HL-60/S4 treated with retinoic acid at 250 ng/mL for 4 days and 3 days (cell line): ENCODE measurements around the gene GIMAP8.
"Not testable (repeated sequence)": the region's sequence is repeated elsewhere in the genome, so short reads cannot be mapped to it uniquely, and the experiment has no call there.

Experiments
- in situ Hi-C: fragments of 300-500 bp; cut with MboI; formaldehyde crosslinking; loops from 2 replicates; pipeline ENCODE4 v1.7.0; 2022; ENCODE audit warnings: low sequenced_read_pairs

GIMAP8 gene

DNA sequence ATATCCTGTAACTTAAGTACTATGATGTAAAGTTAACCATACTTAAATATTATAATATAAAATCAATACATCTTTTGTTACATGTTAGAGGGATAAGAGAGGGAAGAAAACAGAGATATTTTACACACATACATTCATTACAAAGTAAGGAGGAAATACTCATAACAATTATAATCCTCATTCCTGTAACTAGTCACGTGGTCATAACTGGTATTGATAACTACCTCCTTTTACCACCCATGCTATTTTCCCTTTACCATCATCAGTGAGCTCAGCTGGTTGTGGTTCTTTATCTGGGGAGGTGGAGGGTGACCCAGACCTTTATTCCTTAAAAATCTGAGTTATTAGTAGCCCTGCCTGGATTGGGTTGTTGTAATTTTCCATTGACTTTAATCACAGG, 8.3 kb downstream of the GIMAP8 start:
- in situ Hi-C loops = no loop called here

DNA sequence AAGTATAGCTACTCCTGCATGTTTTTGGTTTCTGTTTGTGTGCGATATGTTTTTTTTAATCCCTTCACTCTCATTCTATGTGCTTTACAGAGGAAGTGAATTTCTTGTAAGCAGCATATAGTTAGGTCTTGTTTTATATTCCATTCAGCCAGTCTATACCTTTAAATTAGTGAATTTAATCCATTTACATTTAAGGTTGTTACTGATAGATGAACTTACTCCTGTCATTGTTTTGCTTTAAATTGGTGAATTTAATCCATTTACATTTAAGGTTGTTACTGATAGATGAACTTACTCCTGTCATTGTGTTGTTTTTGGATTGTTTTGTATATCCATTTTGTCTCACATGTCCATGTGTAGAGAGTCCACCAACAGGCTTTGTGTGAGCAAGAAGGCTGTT, 11.1 kb downstream of the GIMAP8 start:
- in situ Hi-C loops = no loop called here

DNA sequence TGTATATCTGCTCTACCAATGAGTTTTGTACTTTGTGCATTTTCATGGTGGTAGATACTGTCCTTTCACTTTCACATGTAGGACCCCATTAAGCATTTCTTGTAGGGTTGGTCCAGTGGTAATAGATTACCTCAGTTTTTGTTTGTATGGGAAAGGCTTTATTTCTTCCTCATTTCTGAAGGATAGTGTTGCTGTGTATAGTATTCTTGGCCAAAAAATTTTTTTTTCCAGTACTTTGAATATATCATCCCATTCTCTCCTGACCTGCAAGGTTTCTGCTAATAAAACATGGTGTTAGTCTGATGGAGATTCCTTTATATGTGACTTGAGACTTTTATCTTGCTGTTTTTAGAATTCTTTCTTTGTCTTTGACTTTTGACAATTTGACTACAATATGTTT, 12.0 kb downstream of the GIMAP8 start:
- in situ Hi-C loops = no loop called here

DNA sequence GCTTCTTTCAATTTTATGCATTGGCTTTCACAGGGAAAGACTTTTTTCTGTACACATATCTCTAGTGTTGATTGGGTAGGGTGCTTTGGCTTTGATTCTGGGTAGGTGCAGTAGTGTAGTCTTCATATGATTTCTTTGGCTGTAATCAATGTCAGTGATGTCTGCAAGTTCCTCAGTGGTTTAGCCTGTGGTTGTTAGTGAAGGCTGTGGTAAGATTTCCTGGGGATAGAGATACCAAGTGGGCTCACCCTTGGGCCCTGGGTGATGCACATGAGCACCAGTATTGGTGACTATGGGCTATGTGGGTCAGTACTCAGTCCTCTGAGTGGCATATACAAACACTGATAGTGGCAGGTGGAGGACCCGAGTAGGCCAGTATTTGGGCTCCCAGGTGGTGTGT, 13.0 kb downstream of the GIMAP8 start:
- in situ Hi-C loops = no loop called here

DNA sequence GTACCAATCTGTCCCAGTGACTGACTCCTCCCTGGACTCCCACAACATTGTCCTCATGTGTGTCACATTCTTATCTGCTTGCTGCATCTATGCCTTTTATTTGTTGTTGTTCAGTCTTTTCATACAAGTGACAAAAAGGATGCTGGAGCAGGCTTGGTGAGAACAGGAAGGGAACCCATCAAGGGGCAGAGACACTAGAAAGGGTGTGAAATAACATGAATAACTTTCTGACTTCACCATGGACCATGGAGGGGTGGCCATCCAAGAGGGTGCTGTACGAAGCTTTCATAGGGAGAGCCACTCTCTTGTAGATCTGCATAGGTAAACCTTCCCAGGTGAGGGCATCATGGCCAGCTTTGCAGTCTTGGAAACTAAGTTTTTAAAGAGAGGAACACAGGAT, 14.5 kb downstream of the GIMAP8 start:
- in situ Hi-C loops = no loop called here

DNA sequence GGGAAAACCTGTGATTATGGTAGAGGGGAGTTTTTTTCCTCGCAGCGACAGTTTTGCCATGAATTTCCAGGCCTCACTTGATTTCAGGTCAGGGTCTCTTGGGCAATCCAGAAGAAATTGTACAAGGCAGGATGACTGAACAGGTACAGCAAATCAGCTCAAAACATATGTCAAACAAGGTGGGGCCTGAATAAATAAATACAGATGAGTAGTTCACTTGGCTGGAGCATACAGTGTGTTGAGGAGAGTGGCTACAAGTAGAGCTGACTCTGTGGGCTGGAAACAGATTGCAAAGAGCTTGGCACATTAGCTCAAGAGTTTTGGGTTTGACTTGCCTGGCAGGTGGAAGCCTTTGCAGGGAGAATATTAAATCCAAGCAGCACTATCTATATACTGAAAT, 15.0 kb downstream of the GIMAP8 start:
- in situ Hi-C loops = no loop called here

DNA sequence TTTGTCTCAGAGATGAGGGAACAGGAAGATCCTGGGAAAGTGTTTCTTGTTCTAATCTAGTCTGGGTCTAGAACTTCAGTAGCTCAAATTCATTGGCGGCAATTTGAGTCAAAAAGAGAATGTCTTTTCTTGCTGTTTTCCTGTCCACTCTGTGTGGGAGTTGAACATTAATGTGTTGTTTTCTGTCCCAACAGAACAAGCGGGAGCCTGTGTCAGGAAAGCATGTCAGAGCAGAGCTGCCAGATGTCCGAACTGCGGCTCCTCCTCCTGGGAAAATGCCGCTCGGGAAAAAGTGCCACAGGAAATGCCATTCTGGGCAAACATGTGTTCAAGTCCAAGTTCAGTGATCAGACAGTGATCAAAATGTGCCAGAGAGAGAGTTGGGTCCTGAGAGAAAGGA, 16.0 kb downstream of the GIMAP8 start:
- in situ Hi-C loops = no loop called here

DNA sequence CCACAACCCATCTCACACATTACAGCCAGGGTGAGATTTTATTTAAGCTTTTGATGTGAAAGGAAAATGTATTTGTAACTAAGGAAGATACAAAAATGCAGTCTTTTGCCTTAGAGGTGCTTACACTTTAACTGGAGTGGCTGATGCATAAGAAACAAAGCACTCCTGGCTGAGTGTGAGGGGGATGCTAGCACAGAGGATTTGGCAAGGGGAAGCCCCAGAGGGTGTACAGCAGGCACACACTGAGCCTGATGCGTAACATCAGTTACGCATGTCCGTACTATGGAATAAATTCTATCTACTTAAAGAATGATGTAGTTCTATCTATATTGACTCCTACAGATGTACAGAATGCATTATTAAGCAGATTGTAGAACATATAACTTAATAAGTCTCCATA, 17.8 kb downstream of the GIMAP8 start:
- in situ Hi-C loops = no loop called here

DNA sequence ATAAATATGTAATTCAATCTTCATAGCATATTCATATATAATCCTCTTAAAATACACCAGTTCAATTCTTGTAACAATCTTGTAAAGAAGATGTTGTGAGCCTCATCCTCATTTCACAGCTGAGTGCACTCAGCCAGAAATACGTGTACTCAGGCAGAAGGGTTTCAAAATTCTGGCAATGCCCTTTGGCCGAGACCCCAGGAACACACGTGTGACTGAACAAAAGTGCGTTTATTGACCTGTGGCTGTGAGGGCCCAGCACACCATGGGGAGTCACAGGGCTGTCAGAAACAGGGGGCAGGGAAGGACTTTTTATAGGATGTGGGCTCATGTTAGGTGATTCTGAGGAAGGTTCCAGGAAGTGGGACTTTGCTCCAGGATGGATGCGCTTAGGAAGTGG, 21.5 kb downstream of the GIMAP8 start:
- in situ Hi-C loops = no loop called here

DNA sequence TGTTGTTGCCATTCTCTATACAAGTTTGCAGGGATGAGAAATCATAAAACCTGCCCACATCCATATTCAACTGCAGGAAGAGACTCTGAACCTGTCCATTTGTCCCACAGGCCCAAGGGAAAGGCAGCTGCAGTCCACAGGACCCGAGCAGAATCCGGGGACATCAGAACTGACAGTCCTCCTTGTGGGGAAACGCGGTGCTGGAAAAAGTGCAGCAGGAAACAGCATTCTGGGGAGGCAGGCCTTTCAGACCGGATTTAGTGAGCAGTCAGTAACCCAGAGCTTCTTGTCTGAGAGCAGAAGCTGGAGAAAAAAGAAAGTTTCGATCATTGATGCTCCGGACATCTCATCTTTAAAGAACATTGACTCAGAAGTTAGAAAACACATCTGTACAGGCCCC, 23.5 kb downstream of the GIMAP8 start:
- in situ Hi-C loops = no loop called here

DNA sequence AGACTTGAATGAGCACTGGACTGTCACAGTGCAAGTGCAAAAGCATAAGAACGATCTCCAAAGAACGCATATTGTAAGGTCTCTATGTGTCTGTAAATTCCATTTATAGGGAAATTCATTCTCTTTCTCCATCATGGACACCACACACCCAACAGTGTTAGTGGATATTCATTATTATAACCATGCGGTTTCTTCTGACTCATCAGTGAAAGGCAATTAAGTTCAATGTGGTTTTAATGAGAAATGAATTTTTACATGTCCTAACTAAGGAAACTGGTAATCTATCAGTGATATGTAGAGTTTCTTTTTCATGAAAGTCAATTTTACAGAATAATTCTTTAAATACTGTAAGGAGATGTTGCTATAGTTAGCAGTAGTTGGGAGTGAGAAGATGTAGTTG, 25.9 kb downstream of the GIMAP8 start:
- in situ Hi-C loops = no loop called here

DNA sequence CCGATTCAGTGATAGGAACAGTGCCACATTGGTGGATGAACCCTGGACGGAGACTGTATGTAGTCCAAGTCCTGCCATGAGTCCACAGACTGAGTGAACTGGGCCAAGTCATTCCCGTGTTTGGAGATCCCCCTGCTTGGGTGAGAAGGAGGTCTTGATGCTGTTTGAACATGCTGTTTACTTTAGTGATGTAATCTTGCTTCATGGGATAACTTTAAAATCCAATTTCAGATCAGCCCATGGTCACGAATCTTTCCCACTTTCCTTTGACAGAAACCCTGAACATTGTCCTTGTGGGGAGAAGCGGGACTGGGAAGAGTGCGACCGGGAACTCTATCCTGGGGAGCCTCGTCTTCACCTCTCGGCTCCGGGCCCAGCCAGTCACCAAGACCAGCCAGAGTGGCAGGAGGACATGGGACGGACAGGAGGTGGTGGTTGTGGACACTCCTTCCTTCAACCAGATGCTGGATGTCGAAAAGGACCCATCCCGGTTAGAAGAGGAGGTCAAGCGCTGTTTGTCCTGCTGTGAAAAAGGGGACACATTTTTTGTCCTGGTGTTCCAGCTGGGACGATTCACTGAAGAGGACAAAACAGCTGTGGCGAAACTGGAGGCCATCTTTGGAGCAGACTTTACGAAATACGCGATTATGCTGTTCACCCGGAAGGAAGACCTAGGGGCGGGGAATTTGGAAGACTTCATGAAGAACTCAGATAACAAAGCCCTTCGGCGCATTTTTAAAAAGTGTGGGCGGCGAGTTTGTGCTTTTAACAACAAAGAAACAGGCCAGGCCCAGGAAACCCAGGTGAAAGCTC, 26.6 kb downstream of the GIMAP8 start:
- in situ Hi-C loops = no loop called here

DNA sequence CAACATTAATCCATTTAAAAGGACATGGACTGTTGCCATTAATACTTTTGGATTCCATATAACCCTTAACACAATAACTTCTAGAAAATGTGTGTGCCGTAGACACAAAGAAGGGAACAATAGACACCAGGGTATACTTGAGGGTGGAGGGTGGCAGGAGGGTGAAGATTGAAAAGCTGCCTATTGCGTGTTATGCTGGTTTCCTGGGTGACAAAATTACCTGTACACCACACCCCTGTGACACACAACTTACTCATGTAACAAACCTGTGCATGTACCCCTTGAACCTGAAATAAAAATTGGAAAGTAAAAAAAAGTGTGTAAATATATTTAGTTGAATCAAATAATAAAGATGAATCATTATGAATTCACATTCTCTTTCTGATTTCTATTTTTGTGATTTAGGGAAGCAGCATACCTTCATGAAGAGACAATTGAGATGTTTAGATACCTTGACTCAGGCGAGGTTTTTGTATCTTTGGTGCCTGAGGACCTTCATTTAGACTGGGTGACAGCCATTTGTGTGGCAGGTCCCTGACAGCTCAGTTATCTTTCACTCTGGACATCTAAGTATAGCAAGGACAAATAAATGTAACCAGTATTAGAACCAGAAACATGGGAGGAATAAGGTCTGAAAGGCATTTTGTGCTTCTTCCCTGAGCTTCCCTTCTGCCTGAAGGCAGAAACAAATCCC, 28.7 kb downstream of the GIMAP8 start:
- in situ Hi-C loops = no loop called here

DNA sequence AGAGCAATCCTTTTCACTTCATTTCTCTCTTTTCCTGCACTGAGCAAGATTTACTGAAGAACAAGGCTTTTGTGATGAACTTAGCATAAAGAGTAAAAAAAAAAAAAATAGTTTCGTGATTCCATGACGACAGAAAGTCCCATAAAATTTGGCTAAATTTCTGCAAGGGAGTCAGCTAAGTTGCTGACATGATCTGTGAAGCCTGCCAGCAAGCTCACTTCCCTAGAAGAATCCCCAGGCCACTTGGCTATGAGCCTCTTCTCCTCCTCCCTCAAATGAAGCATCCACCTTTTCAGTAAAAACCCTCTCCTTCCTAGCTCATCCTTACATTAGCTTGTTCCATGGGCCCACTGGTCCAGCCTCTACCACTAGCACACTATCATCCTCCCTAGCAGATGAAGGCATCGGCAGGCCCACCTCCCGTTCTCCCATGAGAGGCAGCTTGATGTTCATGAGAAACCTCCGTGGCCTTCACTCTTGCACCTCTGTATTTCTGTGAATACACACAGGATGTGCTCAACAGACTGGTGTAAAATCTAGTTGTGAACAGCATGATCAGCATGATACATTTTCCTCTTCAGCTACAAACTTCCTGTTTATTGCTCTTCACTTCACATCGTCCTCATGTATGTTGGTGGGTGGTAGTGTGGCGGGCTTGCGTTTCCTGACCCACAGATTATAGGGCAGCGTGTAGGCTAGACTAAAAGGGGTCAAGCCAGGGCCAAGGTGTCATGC, 30.9 kb downstream of the GIMAP8 start:
- in situ Hi-C loops = no loop called here

DNA sequence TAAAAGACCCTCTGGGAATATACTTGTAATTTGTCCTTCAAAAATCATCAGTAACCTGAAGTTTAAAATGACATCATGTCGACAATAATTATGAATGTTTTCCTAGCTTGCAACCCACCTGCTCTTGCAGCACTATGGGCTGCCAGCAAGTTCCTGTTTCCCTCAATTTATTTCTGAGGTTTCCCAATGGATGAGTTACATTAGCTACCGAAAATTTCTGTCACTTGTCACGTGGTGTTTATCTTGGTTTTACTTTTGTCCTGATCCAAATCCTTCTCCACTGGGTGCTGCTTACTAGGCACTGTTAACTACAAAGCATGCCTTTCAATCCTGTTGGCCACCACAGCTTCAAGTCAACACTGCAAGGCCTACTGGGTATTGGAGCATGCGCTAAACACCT, 31.5 kb downstream of the GIMAP8 start:
- in situ Hi-C loops = no loop called here

DNA sequence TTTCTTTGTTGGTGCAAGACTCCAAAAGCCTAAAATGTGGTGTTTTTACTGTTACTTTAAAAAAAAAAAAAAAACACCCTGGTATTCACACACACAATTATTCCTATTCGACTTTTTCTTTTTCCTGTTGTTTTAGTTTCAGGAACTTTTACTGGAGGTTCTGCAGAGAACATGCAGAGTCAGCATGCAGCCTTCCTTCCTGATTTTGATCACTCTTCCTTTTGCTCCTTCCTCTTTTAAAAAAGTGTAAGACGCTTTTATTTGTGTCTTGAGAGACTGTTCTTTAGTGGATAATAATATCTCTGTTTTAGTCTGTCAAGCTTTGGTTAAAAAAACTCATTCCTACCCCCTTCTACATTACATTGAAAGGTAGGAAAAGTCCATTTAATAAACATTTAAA, 33.1 kb downstream of the GIMAP8 start:
- in situ Hi-C loops = not testable (repeated sequence)

DNA sequence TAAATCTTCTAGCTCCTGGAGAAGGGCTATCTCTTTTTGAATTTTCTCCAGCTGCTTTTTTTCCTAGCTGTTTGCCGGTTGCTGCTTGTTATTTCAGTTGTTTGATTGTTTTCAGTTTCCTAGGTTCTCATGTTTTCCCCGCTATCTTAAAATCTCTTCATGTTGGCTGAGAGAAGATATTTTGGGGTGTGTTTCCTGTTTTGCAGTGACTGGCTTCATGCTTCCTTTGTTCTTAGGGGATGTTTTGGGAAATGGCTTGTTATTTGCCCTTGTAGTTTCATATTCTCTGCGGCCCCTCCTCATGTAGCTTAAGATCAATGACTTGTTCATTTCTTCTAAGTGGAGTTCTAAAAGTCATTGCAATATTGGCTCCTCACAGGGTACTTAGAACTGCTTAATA, 33.6 kb downstream of the GIMAP8 start:
- in situ Hi-C loops = not testable (repeated sequence)

DNA sequence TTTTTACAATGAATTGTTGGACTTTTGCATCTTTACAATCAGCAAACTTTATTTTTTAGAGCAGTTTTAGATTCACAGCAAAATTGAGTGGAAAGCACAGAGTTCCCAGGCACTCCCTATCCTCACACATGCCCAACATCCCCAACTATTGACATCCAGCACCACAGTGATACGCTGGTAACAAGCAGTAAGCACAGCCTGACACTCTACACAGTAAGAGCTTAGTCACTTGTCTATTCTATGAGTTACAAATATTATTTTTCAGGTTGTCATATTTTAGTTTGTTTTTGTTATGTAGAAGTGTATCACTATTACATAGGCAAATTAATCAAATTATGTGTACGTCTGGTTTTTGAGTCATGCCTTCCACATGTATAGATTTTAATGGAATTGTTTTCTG, 37.2 kb downstream of the GIMAP8 start:
- in situ Hi-C loops = no loop called here

DNA sequence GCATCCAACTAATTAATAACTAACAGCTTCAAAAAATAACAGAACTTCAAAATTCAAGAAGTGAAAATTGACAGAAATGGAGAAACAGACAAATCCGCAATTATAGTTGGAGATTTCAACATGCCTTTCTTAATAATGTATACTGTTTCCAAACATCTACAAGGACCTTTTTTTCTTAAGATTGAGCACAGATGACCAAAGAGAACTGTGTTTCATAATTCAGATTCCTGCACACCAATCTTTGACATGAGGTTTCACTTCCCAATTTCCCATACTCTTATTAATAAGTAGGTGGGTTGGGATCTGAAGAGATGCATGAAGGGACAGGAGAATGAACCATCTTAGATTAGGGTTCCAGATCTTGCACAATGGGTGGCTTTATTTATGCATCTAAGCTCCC, 39.4 kb downstream of the GIMAP8 start:
- in situ Hi-C loops = no loop called here

DNA sequence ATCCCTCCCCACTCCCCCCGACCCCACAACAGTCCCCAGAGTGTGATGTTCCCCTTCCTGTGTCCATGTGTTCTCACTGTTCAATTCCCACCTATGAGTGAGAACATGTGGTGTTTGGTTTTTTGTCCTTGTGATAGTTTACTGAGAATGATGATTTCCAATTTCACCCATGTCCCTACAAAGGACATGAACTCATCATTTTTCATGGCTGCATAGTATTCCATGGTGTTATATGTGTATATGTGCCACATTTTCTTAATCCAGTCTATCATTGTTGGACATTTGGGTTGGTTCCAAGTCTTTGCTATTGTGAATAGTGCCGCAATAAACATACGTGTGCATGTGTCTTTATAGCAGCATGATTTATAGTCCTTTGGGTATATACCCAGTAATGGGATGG, 43.0 kb downstream of the GIMAP8 start:
- in situ Hi-C loops = not testable (repeated sequence)

DNA sequence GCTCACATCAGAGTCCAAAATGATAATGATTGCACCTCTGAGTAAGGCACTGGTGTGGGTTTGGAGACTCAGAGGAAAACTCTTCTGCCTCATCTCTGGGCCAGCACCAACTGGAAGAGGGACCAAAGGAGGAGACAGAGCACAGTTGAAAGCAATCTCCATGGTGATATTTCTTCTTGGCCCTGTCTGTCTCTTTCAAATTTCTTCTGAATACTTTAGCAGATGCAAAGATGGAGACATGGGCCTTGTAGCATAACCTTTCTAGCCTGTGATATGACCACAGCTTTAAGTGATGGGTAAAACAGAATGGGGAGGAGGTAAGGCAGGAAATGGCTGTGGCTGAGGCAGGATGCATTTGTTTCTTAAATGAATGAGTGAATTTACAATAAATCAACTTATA, 52.1 kb downstream of the GIMAP8 start:
- in situ Hi-C loops = no loop called here

DNA sequence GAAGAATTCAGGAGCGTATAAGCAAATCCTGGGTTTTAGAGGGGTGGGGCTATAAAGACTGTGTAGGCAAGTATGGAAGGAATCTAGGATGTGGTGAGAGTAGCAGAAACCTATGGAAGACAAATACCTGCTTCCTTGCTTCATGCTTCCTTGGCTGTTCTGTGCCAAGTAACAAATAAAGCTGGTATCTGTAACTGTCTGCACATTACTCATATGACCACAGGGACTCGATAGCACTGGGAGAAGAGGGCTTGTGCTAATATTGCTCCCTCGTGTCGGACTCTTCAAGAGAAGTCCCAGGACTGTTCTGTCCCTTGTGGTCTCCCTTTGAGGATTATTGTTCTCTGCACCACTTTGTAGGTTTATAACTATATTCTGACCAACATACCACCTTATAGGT, 52.7 kb downstream of the GIMAP8 start:
- in situ Hi-C loops = no loop called here
